CD4-positive, alpha-beta T cell treated with Interleukin-4 for 1 hour (primary cell): ENCODE measurements around the gene TBRG4.

Source experiments
- DNase-seq, 2 donors: peaks; one replicate each; pipeline ENCODE4 v3.0.0-alpha.2; 2020 to 2022

TBRG4 gene

GRCh38 chr7:45050198-45050597 lies 61.3 kb downstream of the TBRG4 start:
- no peak for DNase-seq
